Caco-2 (cell line): ENCODE results near the gene PSD2. TPM values are rescaled to one million over a fixed set of nuclear protein-coding genes. Genes with fewer than 3 reads are reported as not detected.
A peak's percentile ranks its signal among the peaks of the same experiment; 100 is the strongest.

Experiments
- BruUV-seq: library from RNA; stranded (reverse); fragments of 400-500 nt; replicated peaks from 2 replicates; lab custom pipeline; 2021; lab: Mats Ljungman, UMichigan
- CTCF ChIA-PET: fragments of 300-600 bp; sonication (Branson Sonifier 250); formaldehyde crosslinking; loops from one replicate; lab custom pipeline; 2022; ENCODE audit warnings: antibody characterized with exemption; lab: Charles Lee
- POLR2A ChIA-PET: fragments of 300-600 bp; sonication (Branson Sonifier 250); formaldehyde crosslinking; loops from one replicate; lab custom pipeline; 2022; ENCODE audit warnings: antibody characterized with exemption; lab: Charles Lee
- DNase-seq, 2 experiments: peaks; one replicate each; pipeline versions ENCODE4 v3.0.0 to v3.0.0-alpha.2; 2020 to 2022
- H3K27me3 ChIP-seq: replicated peaks from 2 replicates; pipeline ENCODE4 v1.6.0; 2011; ENCODE audit warnings: low read length; ENCODE audit not compliant: control insufficient read depth, insufficient read depth
- H3K36me3 ChIP-seq: 2 replicates; pipeline ENCODE4 v1.5.1; 2011; ENCODE audit warnings: low read length; ENCODE audit not compliant: control insufficient read depth, insufficient read depth
- H3K4me1 ChIP-seq: fragments of 250-450 bp; sonication (Bioruptor Pico); 2 replicates; pipeline ENCODE4 v1.5.1; 2020; ENCODE audit warnings: mild to moderate bottlenecking
- H3K4me3 ChIP-seq: 2 replicates; pipeline ENCODE4 v1.5.1; 2011; ENCODE audit warnings: low read depth, mild to moderate bottlenecking, control low read depth, low read length
- H3K9me3 ChIP-seq: fragments of 250-450 bp; sonication (Bioruptor Pico); 2 replicates; pipeline ENCODE4 v1.5.1; 2020; ENCODE audit warnings: mild to moderate bottlenecking, moderate library complexity
- H3K27ac Mint-ChIP-seq: one replicate; pipeline ENCODE4 v1.8.0; 2022; ENCODE audit warnings: mixed read lengths; ENCODE audit not compliant: unreplicated experiment
- H3K27me3 Mint-ChIP-seq: one replicate; pipeline ENCODE4 v1.8.0; 2022; ENCODE audit warnings: mixed read lengths; ENCODE audit not compliant: insufficient read depth, unreplicated experiment
- H3K36me3 Mint-ChIP-seq: one replicate; pipeline ENCODE4 v1.8.0; 2022; ENCODE audit warnings: mild to moderate bottlenecking, mixed read lengths; ENCODE audit not compliant: insufficient read depth, unreplicated experiment
- H3K4me1 Mint-ChIP-seq: one replicate; pipeline ENCODE4 v1.8.0; 2022; ENCODE audit warnings: low read depth, mixed read lengths; ENCODE audit not compliant: unreplicated experiment
- H3K4me3 Mint-ChIP-seq: one replicate; pipeline ENCODE4 v1.8.0; 2022; ENCODE audit warnings: mild to moderate bottlenecking, moderate library complexity, mixed read lengths; ENCODE audit not compliant: unreplicated experiment
- H3K9me3 Mint-ChIP-seq: one replicate; pipeline ENCODE4 v1.8.0; 2022; ENCODE audit warnings: mixed read lengths; ENCODE audit not compliant: unreplicated experiment
- intact Hi-C: fragments of 100-400 bp; cut with micrococcal nuclease; formaldehyde crosslinking; loops from one replicate; pipeline ENCODE4 v1.10.0; 2022; ENCODE audit not compliant: unreplicated experiment
- total RNA-seq: library from RNA; stranded (reverse); gene quantifications from 2 replicates; pipeline ENCODE4 v1.2.3, GENCODE V29; 2022
- TF ChIP-seq, protein P1 (sequence below), 2 experiments: fragments of 200-600 bp in 1 of 2; IDR thresholded peaks; 1 replicate in 1 of 2; 2 replicates in 1 of 2; pipeline versions ENCODE4 v1.5.1 to v1.8.0; 2011 to 2022; ENCODE audit warnings: antibody characterized with exemption in 1 of 2, control low read depth in 1 of 2, inconsistent platforms in 1 of 2, low read depth in 1 of 2, low read length in 1 of 2, mild to moderate bottlenecking in 1 of 2, moderate library complexity in 1 of 2; ENCODE audit not compliant: insufficient read depth in 1 of 2, severe bottlenecking in 1 of 2, unreplicated experiment in 1 of 2

PSD2 gene
- total RNA-seq, 1 experiment from 2014 or later: 0.09 TPM

DNA sequence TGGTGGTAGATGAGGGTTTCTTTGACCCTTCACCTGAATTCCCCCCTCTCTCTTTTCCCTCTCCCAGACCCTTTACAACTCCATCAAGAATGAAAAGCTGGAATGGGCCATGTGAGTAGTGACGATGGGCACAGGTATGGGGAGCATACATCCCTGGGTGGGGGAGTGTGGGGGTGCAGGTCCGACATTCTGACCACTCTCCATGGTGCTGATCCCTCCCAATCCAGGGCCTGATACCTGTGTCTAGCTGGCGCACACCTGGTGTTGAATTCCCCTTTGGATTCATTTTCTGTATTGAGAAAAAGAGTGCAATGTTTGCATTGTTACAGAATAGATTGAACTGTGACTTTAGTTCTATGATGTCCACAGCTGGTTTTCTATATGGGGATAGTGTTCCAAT lies 40.0 kb downstream of the PSD2 start:
- peak; percentile 28 to 31 for DNase-seq
- Mint-ChIP-seq H3K27me3 (peaks cover 18% of the 10 kb centered on the region), H3K36me3 (no peaks in the 10 kb centered on the region), H3K27ac (no peak overlapping the region), H3K9me3 (no peaks in the 10 kb centered on the region), H3K4me1 (no peaks in the 10 kb centered on the region), H3K4me3 (no peak overlapping the region)
- no peaks in the 10 kb centered on the region for H3K9me3 ChIP-seq
- no peaks in the 10 kb centered on the region for H3K4me1 ChIP-seq
- CTCF ChIA-PET: no interaction called here
- intact Hi-C loops: no loop called here
- POLR2A ChIA-PET: no interaction called here
- H3K36me3 ChIP-seq: no peaks in the 10 kb centered on the region
- H3K27me3 ChIP-seq: peaks cover 1% of the 10 kb centered on the region
- BruUV-seq: no TSS peak
- TF ChIP-seq, protein P1, sequence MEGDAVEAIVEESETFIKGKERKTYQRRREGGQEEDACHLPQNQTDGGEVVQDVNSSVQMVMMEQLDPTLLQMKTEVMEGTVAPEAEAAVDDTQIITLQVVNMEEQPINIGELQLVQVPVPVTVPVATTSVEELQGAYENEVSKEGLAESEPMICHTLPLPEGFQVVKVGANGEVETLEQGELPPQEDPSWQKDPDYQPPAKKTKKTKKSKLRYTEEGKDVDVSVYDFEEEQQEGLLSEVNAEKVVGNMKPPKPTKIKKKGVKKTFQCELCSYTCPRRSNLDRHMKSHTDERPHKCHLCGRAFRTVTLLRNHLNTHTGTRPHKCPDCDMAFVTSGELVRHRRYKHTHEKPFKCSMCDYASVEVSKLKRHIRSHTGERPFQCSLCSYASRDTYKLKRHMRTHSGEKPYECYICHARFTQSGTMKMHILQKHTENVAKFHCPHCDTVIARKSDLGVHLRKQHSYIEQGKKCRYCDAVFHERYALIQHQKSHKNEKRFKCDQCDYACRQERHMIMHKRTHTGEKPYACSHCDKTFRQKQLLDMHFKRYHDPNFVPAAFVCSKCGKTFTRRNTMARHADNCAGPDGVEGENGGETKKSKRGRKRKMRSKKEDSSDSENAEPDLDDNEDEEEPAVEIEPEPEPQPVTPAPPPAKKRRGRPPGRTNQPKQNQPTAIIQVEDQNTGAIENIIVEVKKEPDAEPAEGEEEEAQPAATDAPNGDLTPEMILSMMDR (IDR thresholded peaks at IDR 0.05; ENCODE audit: insufficient read depth in 1 of 2, low read depth in 1 of 2, low read length in 1 of 2, severe bottlenecking in 1 of 2, unreplicated experiment in 1 of 2): no peak
- H3K4me3 ChIP-seq: no peak overlapping the region

DNA sequence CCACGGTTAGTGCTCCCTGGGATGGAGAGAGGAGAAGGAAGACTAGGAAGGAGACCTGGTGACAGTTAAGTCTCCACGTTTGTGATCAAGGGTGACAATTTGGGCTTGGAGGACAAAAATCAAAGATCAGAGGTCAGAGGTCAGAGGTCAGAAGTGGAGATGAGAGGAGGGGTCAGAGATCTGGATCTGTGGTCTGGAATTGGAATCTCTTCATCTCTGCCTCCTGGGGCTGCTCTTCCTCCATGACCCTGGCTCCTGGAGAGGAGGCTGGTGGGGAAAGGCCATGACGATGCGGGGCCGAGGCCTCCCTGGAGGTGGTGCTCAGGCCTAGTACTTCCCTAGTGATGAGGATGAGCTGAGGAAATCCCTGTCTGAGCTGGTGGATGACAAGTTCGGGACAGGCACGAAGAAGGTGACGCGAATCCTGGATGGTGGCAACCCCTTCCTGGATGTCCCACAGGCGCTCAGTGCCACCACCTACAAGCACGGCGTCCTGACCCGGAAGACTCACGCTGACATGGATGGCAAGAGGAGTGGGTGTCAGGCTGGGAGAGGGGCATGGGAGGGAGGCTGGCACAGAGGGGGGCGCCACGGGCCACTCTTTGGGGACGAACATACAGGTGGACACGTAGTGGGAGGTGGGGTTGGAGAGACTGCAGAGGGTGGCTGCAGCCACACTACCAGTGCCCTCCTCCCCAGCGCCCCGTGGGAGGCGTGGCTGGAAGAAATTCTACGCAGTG lies 41.0 kb downstream of the PSD2 start:
- Mint-ChIP-seq H3K27me3 (peaks cover 11% of the 10 kb centered on the region), H3K9me3 (no peaks in the 10 kb centered on the region), H3K36me3 (no peaks in the 10 kb centered on the region), H3K27ac (no peak overlapping the region), H3K4me1 (no peaks in the 10 kb centered on the region), H3K4me3 (no peak overlapping the region)
- intact Hi-C loops: no loop called here
- no peak overlapping the region for H3K4me3 ChIP-seq
- no TSS peak for BruUV-seq
- peaks cover 1% of the 10 kb centered on the region for H3K27me3 ChIP-seq
- peak in 1 of 2 experiments; percentile 24 for DNase-seq
- no peaks in the 10 kb centered on the region for H3K36me3 ChIP-seq
- CTCF ChIA-PET: interaction anchor here (1.3 kb wide), 1 partner anchor 49 kb away, joined by 4 read pairs; no protein-coding TSS in a partner anchor
- POLR2A ChIA-PET: no interaction called here
- TF ChIP-seq, protein P1 (IDR thresholded peaks at IDR 0.05; ENCODE audit: insufficient read depth in 1 of 2, low read depth in 1 of 2, low read length in 1 of 2, severe bottlenecking in 1 of 2, unreplicated experiment in 1 of 2): no peak
- H3K4me1 ChIP-seq: no peaks in the 10 kb centered on the region
- H3K9me3 ChIP-seq: no peaks in the 10 kb centered on the region

DNA sequence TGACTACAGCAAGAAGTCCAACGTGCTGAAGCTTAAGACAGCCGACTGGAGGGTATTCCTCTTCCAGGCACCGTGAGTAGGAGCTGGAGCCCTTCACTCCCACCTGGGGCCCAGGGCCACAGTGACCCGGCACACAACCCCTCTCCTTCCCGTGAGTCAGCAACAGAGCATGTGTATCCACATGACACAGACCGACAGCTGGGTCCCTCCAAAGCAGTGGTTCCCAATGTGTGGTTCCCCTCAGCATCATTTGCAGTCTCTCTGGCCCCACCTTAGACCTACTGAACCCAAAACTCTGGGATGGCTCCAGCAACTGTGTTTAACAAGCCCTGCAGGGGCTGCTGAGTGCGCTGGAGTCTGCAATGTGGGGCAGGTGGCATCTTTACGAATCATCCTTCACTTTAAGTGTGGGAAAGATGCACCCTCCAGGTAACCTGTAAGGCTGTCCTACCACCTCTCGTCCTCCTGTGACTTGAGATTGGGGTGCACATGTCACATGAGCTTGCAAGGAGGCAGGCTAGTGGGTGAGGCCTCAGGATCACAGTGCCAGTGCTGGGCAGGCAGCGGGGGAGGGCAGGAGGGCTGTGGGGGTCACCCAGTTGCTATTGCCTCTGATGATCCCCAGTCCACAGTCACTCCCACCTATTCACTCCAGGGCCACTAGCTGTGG lies 42.2 kb downstream of the PSD2 start:
- H3K4me3 ChIP-seq: no peak overlapping the region
- no peaks in the 10 kb centered on the region for H3K4me1 ChIP-seq
- H3K4me1 Mint-ChIP-seq: no peaks in the 10 kb centered on the region
- H3K9me3 ChIP-seq: no peaks in the 10 kb centered on the region
- POLR2A ChIA-PET: no interaction called here
- no TSS peak for BruUV-seq
- no peaks in the 10 kb centered on the region for H3K36me3 Mint-ChIP-seq
- H3K9me3 Mint-ChIP-seq: no peaks in the 10 kb centered on the region
- peaks cover 1% of the 10 kb centered on the region; the same call in 1 of the 2 replicates for H3K27me3 ChIP-seq
- peaks cover 9% of the 10 kb centered on the region for H3K27me3 Mint-ChIP-seq
- TF ChIP-seq, protein P1 (IDR thresholded peaks at IDR 0.05; ENCODE audit: insufficient read depth in 1 of 2, low read depth in 1 of 2, low read length in 1 of 2, severe bottlenecking in 1 of 2, unreplicated experiment in 1 of 2): no peak
- H3K27ac Mint-ChIP-seq: no peak overlapping the region
- CTCF ChIA-PET: interaction anchor here (0.5 to 1.3 kb wide), 3 partner anchors 47 to 73 kb away, joined by 4 to 5 read pairs (median 4); no protein-coding TSS in a partner anchor
- intact Hi-C loops: no loop called here
- peak in 1 of 2 experiments; percentile 20 for DNase-seq
- no peaks in the 10 kb centered on the region for H3K36me3 ChIP-seq
- H3K4me3 Mint-ChIP-seq: no peak overlapping the region
